ENCODE results near the gene HINT2.

HINT2 gene

DNA sequence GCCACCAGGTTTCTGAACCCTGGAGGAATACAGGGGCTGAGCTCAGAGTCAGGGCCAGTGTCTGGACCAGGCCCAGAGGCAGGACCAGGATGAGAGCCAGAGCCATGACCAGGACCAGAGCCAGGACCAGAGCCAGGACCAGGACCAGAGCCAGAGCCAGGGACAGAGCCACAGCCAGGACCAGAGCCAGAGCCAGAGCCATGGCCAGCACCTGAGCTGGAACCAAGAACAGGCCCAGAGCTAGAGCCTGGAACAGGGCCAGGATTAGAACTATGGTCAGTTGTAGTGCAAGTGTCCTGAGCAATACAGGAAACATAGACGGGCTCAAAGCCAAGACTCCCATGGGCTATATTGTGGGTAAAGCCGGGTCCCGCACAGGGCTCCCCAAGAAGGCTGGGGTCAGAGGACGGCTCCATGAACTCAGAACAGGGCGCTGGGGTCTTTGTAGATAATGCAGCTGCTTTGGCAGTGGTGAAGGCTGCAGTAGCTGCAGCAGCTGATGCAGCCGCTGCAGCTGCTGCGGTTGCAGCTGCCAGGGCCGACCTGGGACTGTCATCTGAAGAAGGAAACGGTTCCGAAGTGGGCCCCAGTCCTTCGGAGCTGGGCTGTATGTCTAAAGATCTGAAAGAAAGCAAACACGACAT is 3.3 kb downstream of the HINT2 start:
- no peak for DNase-seq (ENCODE audit: low read depth in 2 of 2)

DNA sequence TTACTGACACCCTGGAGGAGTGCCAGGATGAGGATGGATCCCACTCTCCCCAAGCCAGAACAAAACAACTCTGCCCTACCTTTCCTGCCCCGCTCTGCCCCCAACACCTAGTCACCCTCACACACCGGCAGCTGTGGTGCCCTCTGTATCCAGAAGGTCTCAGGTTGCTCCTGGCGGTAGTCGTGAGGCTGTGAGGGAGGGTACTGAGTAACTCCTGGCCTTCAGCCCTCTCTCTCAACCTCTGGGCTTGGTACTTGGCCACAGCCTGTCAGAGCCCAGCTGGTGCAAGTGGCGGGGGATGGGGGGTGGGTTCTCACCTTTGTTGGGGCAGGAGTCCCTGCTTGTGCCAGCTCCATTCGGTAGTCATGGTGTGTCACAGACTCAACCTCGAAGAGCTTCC is 4.7 kb downstream of the HINT2 start:
- no peak for DNase-seq (ENCODE audit: low read depth in 2 of 2)

DNA sequence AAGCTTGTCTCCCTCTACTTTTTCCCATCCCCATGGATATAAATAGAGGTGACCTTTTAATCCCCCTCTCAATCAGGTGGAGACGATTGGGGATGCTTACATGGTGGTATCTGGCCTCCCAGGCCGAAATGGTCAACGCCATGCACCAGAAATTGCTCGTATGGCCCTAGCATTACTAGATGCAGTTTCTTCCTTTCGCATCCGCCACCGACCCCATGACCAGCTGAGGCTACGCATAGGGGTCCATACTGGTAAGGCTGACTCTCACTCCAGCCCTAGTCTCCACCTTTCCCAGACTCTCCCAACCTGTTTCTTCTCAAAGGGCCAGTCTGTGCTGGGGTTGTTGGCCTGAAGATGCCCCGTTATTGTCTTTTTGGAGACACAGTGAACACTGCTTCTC is 6.4 kb downstream of the HINT2 start:
- DNase-seq (ENCODE audit: low read depth in 2 of 2): no peak

DNA sequence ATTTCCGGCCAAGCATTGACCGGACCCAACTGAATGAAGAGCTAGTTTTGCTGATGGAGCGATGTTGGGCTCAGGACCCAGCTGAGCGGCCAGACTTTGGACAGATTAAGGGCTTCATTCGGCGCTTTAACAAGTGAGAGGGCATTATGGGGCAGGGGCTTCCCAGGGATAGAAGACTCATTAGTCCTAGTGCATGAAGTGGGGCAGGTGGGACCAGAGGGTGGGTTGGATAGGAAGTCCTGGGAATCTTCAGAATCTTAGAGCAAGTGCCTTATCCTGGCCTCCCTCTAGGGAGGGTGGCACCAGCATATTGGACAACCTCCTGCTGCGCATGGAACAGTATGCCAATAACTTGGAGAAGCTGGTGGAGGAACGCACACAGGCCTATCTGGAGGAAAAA is 8.7 kb downstream of the HINT2 start:
- DNase-seq (ENCODE audit: low read depth in 2 of 2): no peak

DNA sequence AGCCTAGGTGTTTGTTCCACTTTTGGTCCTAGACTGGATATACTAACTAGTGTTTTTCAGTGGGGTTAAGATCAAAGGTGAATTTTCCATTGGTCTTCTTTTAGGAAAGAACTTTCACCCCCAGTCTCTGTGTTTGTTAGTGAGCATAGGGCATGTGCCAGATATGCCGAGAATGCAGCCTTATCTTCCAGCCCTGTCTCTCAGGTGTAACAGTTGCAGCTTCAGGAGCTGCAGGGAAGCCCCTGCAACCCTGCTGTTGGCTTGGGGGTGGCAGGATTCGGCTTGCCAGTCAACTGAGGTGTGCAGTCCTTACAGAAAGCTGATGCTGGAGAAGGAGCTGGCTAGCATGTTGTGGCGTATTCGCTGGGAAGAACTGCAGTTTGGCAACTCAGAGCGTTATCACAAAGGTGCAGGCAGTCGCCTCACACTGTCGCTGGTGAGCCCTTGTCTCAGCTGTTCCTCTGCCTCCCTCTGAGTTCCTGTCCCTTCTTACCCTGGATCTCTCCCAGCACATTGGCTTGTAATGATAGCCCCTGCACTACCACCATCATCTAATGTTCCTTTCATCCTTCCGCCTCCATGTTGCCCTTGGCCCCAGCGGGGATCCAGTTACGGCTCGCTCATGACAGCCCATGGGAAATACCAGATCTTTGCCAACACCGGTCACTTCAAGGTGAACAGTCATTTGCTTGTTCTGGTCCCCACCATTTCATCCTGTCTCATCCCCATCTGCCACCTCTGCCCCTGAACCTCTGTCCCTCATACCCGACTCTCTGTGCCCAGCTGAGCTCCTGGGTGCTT is 13.3 kb downstream of the HINT2 start:
- DNase-seq (ENCODE audit: low read depth in 2 of 2): no peak

DNA sequence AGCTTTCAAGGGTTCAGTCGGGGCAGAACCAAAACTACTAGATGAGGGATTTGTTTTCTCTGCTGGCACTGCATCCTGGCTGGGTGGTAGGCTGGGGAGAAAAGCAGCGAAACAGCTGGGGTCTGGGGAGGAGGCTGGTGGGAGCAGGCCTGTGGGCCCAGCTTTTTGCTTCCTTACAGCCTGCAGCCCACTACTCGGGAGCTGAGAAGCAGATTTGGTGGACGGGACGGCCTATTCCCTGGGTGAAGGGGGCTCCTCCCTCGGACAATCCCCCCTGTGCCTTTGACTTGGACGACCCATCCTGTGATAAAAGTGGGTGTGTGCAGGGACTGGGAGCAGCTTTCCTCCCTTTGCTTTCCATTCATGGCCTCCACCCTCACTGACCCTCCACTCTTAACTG is 14.3 kb downstream of the HINT2 start:
- DNase-seq (ENCODE audit: low read depth in 2 of 2): no peak

DNA sequence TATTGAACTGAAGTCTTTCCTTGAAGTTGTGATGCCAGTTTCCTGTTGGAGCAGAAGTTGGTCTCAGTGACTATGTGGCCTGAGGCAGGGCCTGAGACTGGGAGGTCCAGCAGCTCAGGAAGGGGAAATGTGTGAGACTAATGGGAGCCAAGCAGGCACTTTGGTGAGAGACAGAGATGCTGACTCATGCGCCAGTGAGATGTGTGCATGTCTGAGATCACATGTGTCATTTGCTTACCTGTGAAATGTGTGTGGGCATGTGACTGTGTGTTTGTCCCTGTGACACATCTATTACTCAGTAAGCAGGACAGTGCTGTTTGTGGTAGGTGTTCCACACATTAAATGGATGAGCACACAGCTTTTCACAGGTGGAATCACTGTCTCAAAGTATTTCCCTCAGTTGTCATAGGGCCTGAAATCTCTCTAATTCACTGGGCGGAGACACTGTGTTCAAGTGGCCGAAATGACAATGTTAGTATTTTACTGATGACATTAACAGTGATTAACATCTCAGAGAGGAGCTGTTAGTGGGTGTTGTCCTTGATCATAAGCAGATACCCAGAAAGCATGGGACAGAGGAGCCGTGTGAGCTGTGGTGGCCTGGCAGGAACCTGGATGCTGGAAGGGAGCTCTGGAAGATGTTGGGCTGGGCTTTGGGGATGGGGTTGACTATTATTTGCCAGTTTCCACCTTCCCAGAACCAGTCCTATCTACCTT is 16.0 kb downstream of the HINT2 start:
- DNase-seq (ENCODE audit: low read depth in 2 of 2): peak in 1 of 2 donors; percentile 41

DNA sequence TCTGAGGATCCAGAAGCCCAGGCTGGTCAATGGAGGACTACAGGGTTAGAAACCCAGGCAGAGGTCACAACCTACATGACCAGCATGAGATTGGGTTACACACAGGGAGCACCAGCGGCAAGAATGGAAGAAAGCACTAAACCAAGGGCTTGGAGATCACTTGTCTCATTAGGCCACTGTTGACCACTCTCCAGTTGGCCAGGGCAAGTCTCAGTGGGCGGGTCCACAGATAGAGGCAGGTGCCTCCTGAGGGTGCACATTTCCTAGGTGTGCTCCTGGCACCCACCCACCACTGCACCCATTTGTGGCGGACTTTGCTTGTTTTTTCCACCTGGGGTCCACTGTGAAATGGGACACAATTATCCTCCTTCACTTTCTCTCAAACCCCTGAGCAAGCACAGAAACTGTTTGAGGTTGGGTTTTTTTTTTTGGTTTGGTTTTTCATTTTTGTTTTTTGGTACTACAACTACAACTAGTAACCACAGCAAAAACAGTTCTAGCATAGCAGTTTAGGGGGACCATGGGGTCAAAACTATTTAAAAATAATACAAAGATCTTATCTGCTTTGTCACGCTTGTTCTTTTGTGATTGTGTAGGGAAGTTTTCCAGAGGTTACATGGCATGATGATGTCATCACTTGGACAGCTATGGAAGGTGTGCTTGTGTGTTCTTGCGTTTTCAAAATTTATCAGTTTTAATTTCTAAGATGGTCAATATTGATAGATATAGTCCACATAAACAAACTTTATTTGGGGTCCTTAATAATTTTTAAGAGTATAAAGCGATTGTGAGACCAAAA is 17.3 kb downstream of the HINT2 start:
- no peak for DNase-seq (ENCODE audit: low read depth in 2 of 2)

DNA sequence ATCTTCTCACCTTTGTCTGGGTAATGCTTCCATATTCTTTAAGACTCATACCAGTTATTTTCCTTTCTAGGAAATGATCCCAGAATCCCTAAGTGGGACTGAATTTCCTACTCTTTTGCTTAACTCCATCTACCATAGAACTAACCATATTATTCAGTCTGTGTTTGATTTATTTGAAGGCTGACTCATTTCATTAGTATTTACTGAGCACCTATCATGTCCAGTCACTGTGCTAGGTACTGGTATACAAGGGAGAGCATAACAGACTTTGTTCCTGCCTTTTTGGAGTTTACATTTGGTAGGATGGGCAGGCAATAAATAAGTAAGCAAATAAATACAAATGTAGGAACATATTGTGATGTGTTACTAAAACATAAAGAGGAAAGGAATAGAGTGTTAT is 19.1 kb downstream of the HINT2 start:
- DNase-seq (ENCODE audit: low read depth in 2 of 2): no peak

DNA sequence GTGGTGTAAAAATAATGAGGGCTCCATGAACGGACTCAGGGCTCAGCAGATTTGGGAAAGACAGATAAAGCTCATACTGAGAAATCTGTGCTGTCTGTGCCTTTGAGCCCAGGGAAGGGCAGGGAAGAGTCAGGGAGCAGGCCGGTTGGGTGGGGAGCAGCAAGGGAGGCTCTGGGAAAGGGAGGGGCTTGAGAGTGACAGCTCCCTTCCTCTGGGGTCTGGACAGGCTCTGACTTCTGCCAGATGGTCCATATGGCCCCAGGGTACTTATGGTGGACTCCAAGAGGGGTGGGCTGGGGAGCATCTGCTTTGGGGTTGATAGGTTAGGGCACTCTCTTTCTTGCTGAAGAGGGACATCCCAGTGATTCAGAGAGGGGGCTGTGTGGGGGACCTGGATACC is 21.4 kb downstream of the HINT2 start:
- DNase-seq (ENCODE audit: low read depth in 2 of 2): no peak

DNA sequence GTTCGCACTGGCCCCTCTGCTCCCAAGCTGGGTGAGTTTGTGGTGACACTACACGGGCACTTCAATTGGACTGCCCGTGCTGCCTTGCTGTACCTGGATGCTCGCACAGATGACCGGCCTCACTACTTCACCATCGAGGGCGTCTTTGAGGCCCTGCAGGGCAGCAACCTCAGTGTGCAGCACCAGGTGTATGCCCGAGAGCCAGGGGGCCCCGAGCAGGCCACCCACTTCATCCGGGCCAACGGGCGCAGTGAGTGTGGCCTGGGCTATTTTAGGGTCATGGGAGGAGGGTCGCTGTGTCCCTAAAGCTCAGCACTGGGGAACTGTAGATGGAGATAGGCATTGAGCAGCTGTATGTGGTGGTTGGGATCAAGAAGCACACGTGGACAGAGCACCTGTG is 22.0 kb downstream of the HINT2 start:
- no peak for DNase-seq (ENCODE audit: low read depth in 2 of 2)

DNA sequence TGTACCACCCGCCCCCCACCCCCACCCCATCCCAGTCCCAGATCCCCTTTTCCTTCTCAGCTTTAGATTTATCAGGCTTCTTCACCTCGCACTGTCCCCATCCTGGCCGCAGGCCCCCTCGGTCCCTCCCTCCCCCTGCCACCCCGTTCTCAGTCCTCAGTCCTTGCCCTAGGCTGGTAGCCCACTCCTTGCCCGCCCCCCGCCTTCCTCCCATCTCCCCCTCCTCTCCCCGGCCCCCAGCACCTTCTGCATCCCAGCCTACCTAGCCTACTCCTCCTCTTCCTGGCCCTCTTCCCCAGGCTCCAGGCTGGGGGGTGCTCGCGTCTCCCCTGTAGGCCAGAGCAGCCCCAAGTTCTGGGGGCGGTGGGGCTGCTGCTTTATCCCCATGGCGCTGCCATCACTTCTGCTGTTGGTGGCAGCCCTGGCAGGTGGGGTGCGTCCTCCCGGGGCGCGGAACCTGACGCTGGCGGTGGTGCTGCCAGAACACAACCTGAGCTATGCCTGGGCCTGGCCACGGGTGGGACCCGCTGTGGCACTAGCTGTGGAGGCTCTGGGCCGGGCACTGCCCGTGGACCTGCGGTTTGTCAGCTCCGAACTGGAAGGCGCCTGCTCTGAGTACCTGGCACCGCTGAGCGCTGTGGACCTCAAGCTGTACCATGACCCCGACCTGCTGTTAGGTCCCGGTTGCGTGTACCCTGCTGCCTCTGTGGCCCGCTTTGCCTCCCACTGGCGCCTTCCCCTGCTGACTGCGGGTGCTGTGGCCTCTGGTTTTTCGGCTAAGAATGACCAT is 22.6 kb downstream of the HINT2 start:
- DNase-seq (ENCODE audit: low read depth in 2 of 2): no peak

DNA sequence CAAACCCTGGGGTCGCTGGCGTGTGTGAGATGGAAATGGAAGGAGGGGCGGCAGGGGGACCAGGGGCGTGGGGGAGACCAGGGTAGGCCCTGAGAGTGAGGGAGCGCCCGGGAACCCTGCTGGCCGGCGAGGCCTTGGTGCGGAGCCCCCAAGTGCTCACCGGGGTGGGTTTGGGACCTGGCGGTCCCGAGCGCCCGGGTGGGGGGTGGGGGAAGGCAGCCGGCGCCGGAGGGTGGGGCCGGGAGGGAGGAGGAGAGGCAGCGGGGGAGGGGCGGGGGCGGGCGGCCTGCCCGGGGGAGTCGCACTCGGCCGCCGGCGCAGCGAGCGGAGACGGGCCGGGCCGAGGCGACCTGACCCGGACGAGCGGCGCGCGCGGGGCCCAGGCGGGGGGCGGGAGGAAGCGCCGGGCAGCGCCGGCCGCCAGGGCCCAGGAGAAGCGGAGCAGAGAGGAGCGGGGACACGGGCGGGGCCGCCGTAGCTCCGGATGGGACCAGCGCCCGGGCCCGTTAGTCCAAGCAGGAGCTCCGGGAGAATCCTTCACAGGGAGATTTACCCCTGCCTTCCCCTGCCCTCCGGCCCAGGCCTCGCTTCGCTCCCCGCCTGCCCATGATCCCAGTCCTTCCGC is 23.4 kb downstream of the HINT2 start, which contains the start of gene NPR2:
Gene NPR2, plus strand, starts transcription at position 295 of the 625 bp plus-strand sequence. CDS start 818 bp downstream, outside the sequence.
- no peak for DNase-seq (ENCODE audit: low read depth in 2 of 2)

DNA sequence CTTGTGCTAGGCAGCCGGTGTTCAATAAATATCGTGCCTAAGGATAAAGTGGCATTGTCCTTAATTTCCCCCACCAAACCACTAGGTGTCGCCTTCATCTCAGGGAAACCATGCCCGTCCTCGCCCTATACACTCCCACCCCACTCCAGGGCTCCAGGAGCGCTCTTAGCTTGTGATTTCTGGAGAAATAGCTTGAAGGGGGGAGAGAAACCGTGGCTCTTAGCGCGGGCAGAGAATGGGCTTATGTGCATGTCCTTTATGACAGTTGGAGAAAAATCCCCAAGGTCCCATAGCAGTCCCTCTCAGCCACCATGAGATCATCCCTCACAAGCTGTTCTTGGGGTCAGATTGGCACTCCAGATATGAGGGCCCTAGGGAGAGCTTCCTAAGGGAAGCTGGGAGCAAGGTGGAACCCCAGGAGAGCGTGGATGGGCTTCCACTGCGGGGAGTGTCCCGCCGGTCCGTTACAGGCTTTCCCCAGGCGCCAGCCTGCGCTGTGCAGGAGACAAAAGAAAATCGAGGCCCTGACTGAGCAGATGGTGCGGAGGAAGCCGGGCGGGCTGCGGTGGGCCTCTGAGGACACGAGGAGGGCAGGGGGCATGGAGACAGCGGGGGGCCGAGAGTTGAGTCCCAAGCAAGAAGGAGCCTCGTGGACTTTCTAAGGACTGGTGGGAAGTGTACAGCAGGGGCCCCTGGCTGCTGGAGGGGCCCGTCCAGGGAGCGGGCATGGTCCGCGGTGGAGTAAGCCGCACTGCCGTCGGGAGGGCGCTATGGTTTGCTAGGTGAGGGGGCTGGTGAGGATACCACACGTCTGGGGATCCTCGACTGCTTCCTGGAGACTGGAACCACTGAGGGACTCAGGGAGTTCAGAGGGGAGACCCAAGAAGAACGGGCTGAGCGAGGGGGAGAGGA is 24.2 kb downstream of the HINT2 start:
- peak; percentile 17 to 36 for DNase-seq (ENCODE audit: low read depth in 2 of 2)

DNA sequence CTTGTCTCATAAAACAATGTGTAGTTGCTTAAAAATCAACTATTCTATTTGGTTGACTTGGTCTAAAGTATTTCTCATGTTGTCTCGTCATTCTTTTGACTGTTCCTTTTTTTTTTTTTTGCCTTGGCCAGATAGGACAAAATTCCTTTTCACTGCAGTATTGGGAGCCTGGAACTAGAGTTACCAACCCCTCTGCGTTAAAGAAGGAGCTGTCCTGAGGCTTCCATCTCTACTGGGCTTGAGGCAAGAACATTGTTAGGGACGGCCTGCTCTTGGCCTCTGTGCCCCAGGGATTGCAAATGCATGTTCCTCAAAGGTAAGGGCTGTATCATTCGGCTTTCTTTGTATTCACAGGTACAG is 24.8 kb downstream of the HINT2 start:
- DNase-seq (ENCODE audit: low read depth in 2 of 2): no peak

DNA sequence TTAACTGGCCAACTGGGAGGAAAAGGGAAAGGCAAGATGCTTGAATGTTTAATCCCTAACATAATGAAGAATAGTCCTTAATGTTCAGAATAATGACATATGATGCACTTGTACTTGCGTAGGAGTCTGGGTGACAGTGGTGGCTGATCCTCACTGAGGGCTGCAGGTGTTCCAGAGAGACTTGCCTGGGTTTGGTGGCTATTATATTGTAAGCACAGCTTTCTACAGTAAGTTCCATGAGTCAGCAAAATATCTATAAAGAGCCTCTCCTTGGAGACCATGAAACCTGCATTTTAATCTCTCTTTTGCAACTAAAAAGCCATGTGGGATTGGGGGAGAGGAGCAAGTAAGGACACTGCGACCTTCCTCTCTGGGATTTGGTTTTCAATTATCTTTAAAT is 25.3 kb downstream of the HINT2 start:
- DNase-seq (ENCODE audit: low read depth in 2 of 2): no peak

DNA sequence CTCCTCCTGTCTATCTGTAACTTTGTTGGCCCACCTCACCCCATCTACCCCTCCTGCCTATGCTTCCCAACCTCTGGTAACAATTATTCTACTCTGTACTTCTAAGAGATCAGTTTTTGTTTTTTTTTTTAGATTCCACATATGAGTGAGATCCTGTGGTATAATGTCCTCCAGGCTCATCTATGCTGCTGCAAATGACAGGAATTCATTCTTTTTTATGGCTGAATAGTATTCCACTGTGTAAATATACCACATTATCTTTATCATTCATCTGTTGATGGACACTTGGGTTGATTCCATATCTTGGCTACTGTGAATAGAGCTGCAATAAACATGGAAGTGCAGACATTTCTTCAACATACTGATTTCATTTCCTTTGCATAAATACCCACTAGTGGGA is 31.4 kb downstream of the HINT2 start:
- DNase-seq (ENCODE audit: low read depth in 2 of 2): no peak

DNA sequence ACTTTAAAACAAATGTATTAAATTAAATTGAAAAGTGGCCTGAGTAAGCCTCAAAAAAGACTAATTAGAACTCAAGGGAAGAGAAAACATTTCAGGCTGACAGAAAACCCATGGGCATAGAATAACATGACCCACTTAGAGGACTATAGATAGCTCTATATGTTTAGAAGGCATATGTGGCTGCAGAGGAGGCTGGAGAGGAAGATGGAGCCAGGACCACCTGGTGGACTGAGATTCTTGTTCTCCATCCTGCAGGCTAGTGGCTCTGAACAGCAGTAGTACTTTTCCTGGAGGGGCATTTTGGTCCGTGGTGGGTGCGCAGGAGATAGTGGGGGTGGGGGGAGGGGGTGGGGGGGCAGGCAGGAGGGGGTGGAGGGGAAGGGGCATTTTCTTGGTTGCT is 33.8 kb downstream of the HINT2 start:
- no peak for DNase-seq (ENCODE audit: low read depth in 2 of 2)

DNA sequence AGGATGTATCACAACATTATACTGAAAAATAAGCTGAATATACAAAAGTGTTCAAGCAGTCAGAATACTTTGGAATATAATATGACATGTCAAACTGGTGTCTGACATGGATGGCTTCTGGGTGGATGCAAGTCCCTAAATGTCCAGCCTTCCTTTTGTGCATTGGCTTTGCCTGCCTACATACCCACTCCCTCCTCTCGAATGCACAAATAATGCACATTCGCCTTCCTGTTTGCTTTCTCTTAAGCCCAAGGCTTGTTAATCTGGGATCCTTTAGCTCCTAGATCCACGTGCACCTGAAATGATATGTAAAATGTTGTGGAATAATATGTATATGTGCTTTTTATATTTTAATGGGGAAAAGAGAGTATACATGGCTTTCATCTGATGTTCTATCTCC is 36.3 kb downstream of the HINT2 start:
- no peak for DNase-seq (ENCODE audit: low read depth in 2 of 2)

DNA sequence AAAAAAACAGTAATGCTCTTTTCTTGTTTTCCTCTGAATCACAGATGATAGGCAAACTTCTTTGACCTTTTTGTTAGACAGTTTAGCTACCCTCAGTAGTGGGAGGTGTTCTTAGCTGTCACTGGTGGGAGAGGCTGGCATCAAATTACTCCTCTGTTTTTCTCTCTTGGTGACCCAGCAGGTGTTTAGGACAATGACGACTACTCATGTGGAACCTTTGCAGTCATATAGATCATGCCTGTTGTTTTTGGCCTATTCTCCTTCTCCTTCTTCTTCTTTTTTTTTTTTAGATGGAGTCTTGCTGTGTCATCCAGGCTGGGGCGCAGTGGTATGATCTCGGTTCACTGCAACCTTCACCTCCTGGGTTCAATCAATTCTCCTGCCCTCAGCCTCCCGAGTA is 38.8 kb downstream of the HINT2 start:
- DNase-seq (ENCODE audit: low read depth in 2 of 2): no peak

All from activated CD4-positive, alpha-beta T cell treated with anti-CD3 and anti-CD28 coated beads for 24 hours (primary cell).